ENCODE data around the gene ZNF217. TPM values are rescaled to one million over a fixed set of nuclear protein-coding genes. Genes with fewer than 3 reads are reported as not detected.
"Not testable (repeated sequence)": the region's sequence is repeated elsewhere in the genome, so short reads cannot be mapped to it uniquely, and the experiment has no call there.

ZNF217 gene
- total and polyA plus RNA-seq, 2 experiments from 2014 or later, result 4.7 to 32.4 TPM

DNA sequence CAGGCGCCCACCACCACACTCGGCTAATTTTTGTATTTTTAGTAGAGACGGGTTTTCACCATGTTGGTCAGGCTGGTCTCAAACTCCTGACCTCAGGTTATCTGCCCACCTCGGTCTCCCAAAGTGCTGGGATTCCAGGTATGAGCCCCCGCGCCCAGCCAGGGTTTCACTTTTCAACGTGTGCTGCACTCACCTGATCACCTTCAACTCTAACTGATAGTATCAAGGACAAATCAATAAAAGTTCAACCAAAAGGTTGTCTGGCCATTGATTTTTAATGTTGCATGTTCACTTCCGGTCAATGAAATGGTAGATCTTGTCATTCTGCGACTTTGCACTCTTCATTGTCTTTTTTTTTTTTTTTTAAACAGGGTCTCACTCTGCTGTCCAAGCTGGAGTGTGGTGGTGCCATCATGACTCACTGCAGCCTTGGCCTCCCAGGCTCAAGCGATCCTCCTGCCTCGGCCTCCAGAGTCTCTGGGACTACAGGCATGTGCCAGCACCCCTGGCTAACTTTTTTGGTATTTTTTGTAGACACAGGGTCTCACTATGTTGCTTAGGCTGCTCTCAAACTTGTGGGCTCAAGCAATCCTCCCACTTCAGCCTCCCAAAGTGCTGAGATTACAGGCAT lies 37.3 kb downstream of the ZNF217 start:
- Histone ChIP-seq H2AFZ (no peak overlapping the region), H3K4me2 (no peak overlapping the region), H3K9me2 (replicated peaks; ENCODE audit: insufficient read depth) (no peaks in the 10 kb centered on the region), H3K36me3 (replicated peaks; ENCODE audit: insufficient read depth, low read depth) (no peaks in the 10 kb centered on the region), H4K20me1 (ENCODE audit: insufficient read depth, poor library complexity, severe bottlenecking) (no peaks in the 10 kb centered on the region), H3K79me2 (no peaks in the 10 kb centered on the region), H3K27ac (no peak overlapping the region), H3K27me3 (no peaks in the 10 kb centered on the region), H3K4me3 (no peak overlapping the region), H3K4me1 (ENCODE audit: insufficient read depth) (no peaks in the 10 kb centered on the region), H3K9me3 (ENCODE audit: low read depth) (no peaks in the 10 kb centered on the region)
- 88% methylated on average over 11 of the region's 11 CpGs for WGBS (ENCODE audit: low lambda C conversion rate, missing lambda C conversion rate)
- TF ChIP-seq EZH2phosphoT487 (IDR thresholded peaks at IDR 0.05; ENCODE audit: low read depth, severe bottlenecking, unreplicated experiment) (no peak), EZH2 (IDR thresholded peaks at IDR 0.05; ENCODE audit: borderline replicate concordance) (no peak)
- TF ChIP-seq, protein P1, sequence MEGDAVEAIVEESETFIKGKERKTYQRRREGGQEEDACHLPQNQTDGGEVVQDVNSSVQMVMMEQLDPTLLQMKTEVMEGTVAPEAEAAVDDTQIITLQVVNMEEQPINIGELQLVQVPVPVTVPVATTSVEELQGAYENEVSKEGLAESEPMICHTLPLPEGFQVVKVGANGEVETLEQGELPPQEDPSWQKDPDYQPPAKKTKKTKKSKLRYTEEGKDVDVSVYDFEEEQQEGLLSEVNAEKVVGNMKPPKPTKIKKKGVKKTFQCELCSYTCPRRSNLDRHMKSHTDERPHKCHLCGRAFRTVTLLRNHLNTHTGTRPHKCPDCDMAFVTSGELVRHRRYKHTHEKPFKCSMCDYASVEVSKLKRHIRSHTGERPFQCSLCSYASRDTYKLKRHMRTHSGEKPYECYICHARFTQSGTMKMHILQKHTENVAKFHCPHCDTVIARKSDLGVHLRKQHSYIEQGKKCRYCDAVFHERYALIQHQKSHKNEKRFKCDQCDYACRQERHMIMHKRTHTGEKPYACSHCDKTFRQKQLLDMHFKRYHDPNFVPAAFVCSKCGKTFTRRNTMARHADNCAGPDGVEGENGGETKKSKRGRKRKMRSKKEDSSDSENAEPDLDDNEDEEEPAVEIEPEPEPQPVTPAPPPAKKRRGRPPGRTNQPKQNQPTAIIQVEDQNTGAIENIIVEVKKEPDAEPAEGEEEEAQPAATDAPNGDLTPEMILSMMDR (IDR thresholded peaks at IDR 0.05; ENCODE audit: poor library complexity), result no peak
- no peak for DNase-seq (ENCODE audit: low spot score)

DNA sequence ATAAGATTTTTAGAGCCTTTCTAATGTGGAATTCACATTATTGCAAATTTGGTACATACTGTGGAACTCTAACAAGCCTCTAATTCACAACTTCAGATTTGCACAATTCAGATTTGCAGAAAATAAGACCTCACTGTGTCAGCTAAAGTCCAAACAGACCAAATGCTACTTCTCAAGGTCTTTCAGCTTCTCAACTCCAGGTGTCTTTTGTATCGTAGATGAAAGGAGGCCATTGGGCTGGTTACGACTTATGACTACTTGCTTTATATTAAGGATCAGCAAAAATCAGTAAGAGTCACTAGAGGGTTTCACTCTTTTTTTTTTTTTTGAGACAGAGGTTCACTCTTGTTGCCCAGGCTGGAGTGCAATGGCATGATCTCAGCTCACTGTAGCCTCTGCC lies 37.8 kb downstream of the ZNF217 start:
- no peaks in the 10 kb centered on the region for H3K9me3 ChIP-seq (ENCODE audit: low read depth)
- no peak for DNase-seq (ENCODE audit: low spot score)
- no peak overlapping the region for H3K4me2 ChIP-seq
- no peaks in the 10 kb centered on the region for H4K20me1 ChIP-seq (ENCODE audit: insufficient read depth, poor library complexity, severe bottlenecking)
- TF ChIP-seq, protein P1 (IDR thresholded peaks at IDR 0.05; ENCODE audit: poor library complexity), result no peak
- TF ChIP-seq EZH2phosphoT487 (IDR thresholded peaks at IDR 0.05; ENCODE audit: low read depth, severe bottlenecking, unreplicated experiment) (no peak), EZH2 (IDR thresholded peaks at IDR 0.05; ENCODE audit: borderline replicate concordance) (no peak)
- no peaks in the 10 kb centered on the region for H3K36me3 ChIP-seq (replicated peaks; ENCODE audit: insufficient read depth, low read depth)
- H3K4me1 ChIP-seq (ENCODE audit: insufficient read depth), result no peaks in the 10 kb centered on the region
- H3K4me3 ChIP-seq, result no peak overlapping the region
- H3K79me2 ChIP-seq, result no peaks in the 10 kb centered on the region
- WGBS (ENCODE audit: low lambda C conversion rate, missing lambda C conversion rate), result 88% methylated on average over 2 of the region's 2 CpGs
- no peak overlapping the region for H3K27ac ChIP-seq
- no peaks in the 10 kb centered on the region for H3K27me3 ChIP-seq
- no peaks in the 10 kb centered on the region for H3K9me2 ChIP-seq (replicated peaks; ENCODE audit: insufficient read depth)
- no peak overlapping the region for H2AFZ ChIP-seq

GRCh38 chr20:53555081-53555480 lies 38.6 kb downstream of the ZNF217 start:
- H3K27ac ChIP-seq, result no peak overlapping the region
- no peaks in the 10 kb centered on the region for H3K9me3 ChIP-seq (ENCODE audit: low read depth)
- H3K4me1 ChIP-seq (ENCODE audit: insufficient read depth), result no peaks in the 10 kb centered on the region
- no peaks in the 10 kb centered on the region for H3K79me2 ChIP-seq
- WGBS (ENCODE audit: low lambda C conversion rate, missing lambda C conversion rate), result 91% methylated on average over 4 of the region's 4 CpGs
- no peak overlapping the region for H2AFZ ChIP-seq
- no peaks in the 10 kb centered on the region for H3K9me2 ChIP-seq (replicated peaks; ENCODE audit: insufficient read depth)
- no peaks in the 10 kb centered on the region for H4K20me1 ChIP-seq (ENCODE audit: insufficient read depth, poor library complexity, severe bottlenecking)
- DNase-seq (ENCODE audit: low spot score), result no peak
- no peak overlapping the region for H3K4me3 ChIP-seq
- H3K27me3 ChIP-seq, result no peaks in the 10 kb centered on the region
- H3K36me3 ChIP-seq (replicated peaks; ENCODE audit: insufficient read depth, low read depth), result no peaks in the 10 kb centered on the region
- no peak overlapping the region for H3K4me2 ChIP-seq
- TF ChIP-seq EZH2 (IDR thresholded peaks at IDR 0.05; ENCODE audit: borderline replicate concordance) (no peak), EZH2phosphoT487 (IDR thresholded peaks at IDR 0.05; ENCODE audit: low read depth, severe bottlenecking, unreplicated experiment) (no peak)
- TF ChIP-seq, protein P1 (IDR thresholded peaks at IDR 0.05; ENCODE audit: poor library complexity), result no peak

GRCh38 chr20:53552572-53552893 lies 41.1 kb downstream of the ZNF217 start:
- H3K9me2 ChIP-seq (replicated peaks; ENCODE audit: insufficient read depth); H3K4me2 ChIP-seq; H3K27ac ChIP-seq; DNase-seq (ENCODE audit: low spot score); H3K4me3 ChIP-seq; H4K20me1 ChIP-seq (ENCODE audit: insufficient read depth, poor library complexity, severe bottlenecking); H3K27me3 ChIP-seq; H3K4me1 ChIP-seq (ENCODE audit: insufficient read depth); H3K79me2 ChIP-seq; H3K36me3 ChIP-seq (replicated peaks; ENCODE audit: insufficient read depth, low read depth); H2AFZ ChIP-seq; H3K9me3 ChIP-seq (ENCODE audit: low read depth): not testable (repeated sequence)
- WGBS (ENCODE audit: low lambda C conversion rate, missing lambda C conversion rate), result 96% methylated on average over 6 of the region's 6 CpGs

- not testable (repeated sequence) for H3K4me1 ChIP-seq (ENCODE audit: insufficient read depth)
Observed at GRCh38 chr20:53551719-53552571, 41.7 kb downstream of the ZNF217 start.

More at GRCh38 chr20:53551719-53552571, 41.7 kb downstream of the ZNF217 start:
- H3K27me3 ChIP-seq; H4K20me1 ChIP-seq (ENCODE audit: insufficient read depth, poor library complexity, severe bottlenecking); H3K36me3 ChIP-seq (replicated peaks; ENCODE audit: insufficient read depth, low read depth); H3K9me3 ChIP-seq (ENCODE audit: low read depth); H2AFZ ChIP-seq; H3K4me2 ChIP-seq; H3K27ac ChIP-seq; H3K79me2 ChIP-seq; DNase-seq (ENCODE audit: low spot score); H3K4me3 ChIP-seq; H3K9me2 ChIP-seq (replicated peaks; ENCODE audit: insufficient read depth): not testable (repeated sequence)
- 83% methylated on average over 12 of the region's 12 CpGs for WGBS (ENCODE audit: low lambda C conversion rate, missing lambda C conversion rate)

Data from hepatocyte (in vitro differentiated cells).